Colon (tissue), 2 donors: ENCODE measurements around the gene SENP3.

Source experiments
- FAIRE-seq: peaks from 2 replicates; lab custom pipeline; 2012; peaks lifted over from hg19 to GRCh38; lab: Jason Lieb, UNC
- donor health status: control.
- donor health status: control.

Gene SENP3

DNA sequence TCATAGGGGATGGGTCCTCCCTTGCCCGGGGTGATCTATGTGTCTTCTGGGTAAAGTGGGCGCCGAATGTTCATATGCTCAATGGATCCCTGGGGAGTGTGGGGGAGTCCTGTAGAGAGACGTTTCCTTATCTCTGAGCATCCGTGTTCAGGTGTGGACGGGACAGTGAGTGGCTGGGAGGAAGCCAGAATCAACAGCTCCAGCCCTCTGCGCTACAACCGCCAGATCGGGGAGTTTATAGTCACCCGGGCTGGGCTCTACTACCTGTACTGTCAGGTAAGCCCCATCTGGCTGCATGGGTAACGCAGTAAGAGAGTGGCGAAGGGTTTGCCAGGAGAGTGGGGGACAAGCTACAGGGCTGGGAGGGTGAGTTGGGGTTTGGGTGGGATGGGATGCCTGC is 5.1 kb upstream of the SENP3 start:
- no peak for FAIRE-seq

DNA sequence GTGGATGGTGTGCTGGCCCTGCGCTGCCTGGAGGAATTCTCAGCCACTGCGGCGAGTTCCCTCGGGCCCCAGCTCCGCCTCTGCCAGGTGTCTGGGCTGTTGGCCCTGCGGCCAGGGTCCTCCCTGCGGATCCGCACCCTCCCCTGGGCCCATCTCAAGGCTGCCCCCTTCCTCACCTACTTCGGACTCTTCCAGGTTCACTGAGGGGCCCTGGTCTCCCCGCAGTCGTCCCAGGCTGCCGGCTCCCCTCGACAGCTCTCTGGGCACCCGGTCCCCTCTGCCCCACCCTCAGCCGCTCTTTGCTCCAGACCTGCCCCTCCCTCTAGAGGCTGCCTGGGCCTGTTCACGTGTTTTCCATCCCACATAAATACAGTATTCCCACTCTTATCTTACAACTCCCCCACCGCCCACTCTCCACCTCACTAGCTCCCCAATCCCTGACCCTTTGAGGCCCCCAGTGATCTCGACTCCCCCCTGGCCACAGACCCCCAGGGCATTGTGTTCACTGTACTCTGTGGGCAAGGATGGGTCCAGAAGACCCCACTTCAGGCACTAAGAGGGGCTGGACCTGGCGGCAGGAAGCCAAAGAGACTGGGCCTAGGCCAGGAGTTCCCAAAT is 4.5 kb upstream of the SENP3 start:
- FAIRE-seq, result no peak

DNA sequence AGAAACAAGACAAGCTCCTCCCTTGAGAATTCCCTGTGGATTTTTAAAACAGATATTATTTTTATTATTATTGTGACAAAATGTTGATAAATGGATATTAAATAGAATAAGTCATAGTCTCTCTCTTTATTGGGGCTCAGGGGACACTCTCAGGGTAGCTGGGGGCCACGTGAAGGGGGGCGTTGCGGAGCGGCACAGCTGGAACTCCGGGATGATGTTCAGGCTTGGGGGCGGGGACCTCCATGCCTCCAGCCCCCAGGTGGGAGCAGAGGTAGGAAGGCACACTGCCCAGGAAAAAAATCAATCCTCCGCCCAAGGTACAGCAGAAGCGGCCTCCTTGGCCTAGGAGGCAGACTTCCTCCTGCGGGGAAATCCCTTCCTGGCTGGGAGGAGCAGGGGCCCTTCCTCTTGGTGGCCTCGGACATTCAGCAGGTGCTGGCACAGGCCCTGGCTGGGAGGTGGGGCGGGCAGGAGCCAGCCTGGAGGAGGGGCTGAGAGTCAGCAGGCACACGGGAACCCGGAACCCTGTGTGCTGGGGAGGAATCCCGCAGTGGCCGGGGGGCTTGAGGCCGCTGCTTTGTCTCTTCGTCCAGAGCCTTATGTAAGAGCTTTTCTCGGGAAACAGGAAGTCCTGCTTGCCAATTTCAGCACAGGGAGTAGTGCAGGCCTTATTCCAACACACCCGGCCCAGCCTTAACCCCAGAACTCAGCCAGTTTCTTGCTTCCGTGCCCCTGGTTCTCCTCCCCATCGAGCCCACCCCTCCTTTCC is 3.8 kb upstream of the SENP3 start:
- no peak for FAIRE-seq

DNA sequence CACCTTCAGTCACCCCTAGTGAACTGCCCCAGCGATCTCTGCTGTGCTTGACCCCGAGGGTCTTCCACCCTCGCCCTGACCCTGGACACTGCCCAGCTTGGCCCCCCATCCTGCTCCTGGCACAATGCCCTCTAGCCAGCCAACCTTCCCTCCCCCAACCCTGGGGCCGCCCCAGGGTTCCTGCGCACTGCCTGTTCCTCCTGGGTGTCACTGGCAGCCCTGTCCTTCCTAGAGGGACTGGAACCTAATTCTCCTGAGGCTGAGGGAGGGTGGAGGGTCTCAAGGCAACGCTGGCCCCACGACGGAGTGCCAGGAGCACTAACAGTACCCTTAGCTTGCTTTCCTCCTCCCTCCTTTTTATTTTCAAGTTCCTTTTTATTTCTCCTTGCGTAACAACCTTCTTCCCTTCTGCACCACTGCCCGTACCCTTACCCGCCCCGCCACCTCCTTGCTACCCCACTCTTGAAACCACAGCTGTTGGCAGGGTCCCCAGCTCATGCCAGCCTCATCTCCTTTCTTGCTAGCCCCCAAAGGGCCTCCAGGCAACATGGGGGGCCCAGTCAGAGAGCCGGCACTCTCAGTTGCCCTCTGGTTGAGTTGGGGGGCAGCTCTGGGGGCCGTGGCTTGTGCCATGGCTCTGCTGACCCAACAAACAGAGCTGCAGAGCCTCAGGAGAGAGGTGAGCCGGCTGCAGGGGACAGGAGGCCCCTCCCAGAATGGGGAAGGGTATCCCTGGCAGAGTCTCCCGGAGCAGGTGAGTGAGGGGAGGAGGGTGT is 3.0 kb upstream of the SENP3 start, which contains the start of gene TNFSF13:
TSS of gene TNFSF13 (plus strand) at position 207 of the 776 bp plus-strand sequence. CDS start at position 497, 290 bp downstream.
- no peak for FAIRE-seq

GRCh38 chr17:7559320-7560171 is 2.2 kb upstream of the SENP3 start:
- no peak for FAIRE-seq

- no peak for FAIRE-seq
Measured at GRCh38 chr17:7560172-7561027, 1.3 kb upstream of the SENP3 start.

GRCh38 chr17:7561028-7561575 is 617 bp upstream of the SENP3 start:
- no peak for FAIRE-seq

- no peak for FAIRE-seq
Measured at GRCh38 chr17:7562208-7562605, 488 bp downstream of the SENP3 start.

DNA sequence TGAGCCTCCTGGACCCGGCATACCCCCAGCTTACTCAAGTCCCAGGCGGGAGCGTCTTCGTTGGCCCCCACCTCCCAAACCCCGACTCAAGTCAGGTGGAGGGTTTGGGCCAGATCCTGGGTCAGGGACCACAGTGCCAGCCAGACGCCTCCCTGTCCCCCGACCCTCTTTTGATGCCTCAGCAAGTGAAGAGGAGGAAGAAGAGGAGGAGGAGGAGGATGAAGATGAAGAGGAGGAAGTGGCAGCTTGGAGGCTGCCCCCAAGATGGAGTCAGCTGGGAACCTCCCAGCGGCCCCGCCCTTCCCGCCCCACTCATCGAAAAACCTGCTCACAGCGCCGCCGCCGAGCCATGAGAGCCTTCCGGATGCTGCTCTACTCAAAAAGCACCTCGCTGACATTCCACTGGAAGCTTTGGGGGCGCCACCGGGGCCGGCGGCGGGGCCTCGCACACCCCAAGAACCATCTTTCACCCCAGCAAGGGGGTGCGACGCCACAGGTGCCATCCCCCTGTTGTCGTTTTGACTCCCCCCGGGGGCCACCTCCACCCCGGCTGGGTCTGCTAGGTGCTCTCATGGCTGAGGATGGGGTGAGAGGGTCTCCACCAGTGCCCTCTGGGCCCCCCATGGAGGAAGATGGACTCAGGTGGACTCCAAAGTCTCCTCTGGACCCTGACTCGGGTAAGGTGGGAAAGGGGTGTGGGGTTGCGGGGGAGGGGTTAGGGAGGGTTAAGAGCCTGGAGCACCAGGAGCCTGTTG is 1.6 kb downstream of the SENP3 start:
- FAIRE-seq, result no peak

- FAIRE-seq, result no peak
Measured at GRCh38 chr17:7569571-7569970, 7.9 kb downstream of the SENP3 start.

- no peak for FAIRE-seq
Measured at GRCh38 chr17:7570351-7570750, 8.6 kb downstream of the SENP3 start.

DNA sequence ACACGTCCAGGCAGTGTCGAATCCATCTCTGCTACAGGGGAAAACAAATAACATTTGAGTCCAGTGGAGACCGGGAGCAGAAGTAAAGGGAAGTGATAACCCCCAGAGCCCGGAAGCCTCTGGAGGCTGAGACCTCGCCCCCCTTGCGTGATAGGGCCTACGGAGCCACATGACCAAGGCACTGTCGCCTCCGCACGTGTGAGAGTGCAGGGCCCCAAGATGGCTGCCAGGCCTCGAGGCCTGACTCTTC is 10.5 kb downstream of the SENP3 start:
- no peak for FAIRE-seq

DNA sequence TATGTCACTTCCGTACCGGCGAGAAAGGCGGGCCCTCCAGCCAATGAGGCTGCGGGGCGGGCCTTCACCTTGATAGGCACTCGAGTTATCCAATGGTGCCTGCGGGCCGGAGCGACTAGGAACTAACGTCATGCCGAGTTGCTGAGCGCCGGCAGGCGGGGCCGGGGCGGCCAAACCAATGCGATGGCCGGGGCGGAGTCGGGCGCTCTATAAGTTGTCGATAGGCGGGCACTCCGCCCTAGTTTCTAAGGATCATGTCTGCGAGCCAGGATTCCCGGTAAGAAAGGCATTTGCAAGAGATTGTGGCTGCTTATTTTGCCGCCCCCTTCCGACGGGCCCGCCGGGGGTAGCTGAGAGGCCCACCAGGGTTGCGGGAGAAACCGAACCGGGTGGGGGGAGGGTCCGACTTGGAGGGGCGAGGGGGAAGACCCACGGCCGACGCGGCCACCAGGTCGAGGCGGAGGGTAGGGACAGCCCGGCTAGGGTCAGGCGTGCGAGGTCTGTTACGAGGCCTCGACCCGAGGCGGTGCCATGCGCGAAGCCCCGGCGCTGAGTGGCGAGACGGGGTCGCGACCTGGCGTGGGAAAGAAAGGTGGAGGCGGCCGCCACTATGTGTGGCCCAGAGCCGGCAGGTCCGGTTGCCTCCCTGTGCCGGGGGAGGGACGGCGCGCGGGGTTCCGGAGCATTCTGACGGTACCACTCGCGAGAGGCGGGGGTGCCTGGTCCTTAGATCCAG is 11.0 kb downstream of the SENP3 start:
- peak; percentile 96 for FAIRE-seq

- FAIRE-seq, result no peak
Measured at GRCh38 chr17:7573324-7574080, 11.8 kb downstream of the SENP3 start.

GRCh38 chr17:7574176-7574953 is 12.6 kb downstream of the SENP3 start:
- FAIRE-seq, result no peak

DNA sequence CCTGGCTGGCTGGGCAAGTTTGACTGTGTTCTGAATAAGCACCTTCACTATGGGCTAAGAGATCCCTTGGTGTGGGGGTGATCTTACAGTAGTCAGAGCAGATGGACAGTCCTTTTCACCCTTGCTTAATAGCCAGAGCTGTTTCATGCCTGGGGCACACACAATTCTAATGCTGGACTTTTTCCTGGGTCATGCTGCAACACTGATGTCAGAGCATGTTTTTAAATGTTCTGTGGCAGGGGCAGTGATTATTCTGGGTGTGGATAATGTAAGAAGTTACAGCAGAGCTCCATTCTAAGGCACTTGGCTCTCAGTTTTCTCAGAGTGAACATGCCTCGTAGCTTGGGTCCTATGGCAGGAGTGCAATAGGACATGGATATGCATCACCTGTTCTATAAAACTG is 13.8 kb downstream of the SENP3 start:
- FAIRE-seq, result no peak

GRCh38 chr17:7575959-7576358 is 14.2 kb downstream of the SENP3 start:
- no peak for FAIRE-seq

GRCh38 chr17:7576432-7576937 is 14.8 kb downstream of the SENP3 start:
- FAIRE-seq, result no peak
